HepG2 (cell line): ENCODE data around the gene GALNT10. TPM values are rescaled to one million over a fixed set of nuclear protein-coding genes. Genes with fewer than 3 reads are reported as not detected.
A peak's percentile ranks its signal among the peaks of the same experiment; 100 is the strongest.

ENCODE experiments used
- DMAP1 ChIP-seq: IDR thresholded peaks from 2 replicates; pipeline ENCODE4 v1.6.1; 2016
- ETV5 ChIP-seq: IDR thresholded peaks from 2 replicates; pipeline ENCODE4 v1.6.1; 2018; ENCODE audit warnings: missing biosample characterization, missing genetic modification reagents, inconsistent platforms, borderline replicate concordance
- GATAD1 ChIP-seq: IDR thresholded peaks from 2 replicates; pipeline ENCODE4 v1.6.1; 2016; ENCODE audit warnings: missing genetic modification reagents, missing compliant biosample characterization
- GLI4 ChIP-seq: sonication (generic); formaldehyde crosslinking; IDR thresholded peaks from 2 replicates; pipeline ENCODE4 v1.5.1; 2020; ENCODE audit warnings: missing genetic modification reagents, mild to moderate bottlenecking, moderate library complexity, borderline replicate concordance
- IRF2 ChIP-seq: IDR thresholded peaks from 2 replicates; pipeline ENCODE4 v1.6.1; 2018; ENCODE audit warnings: missing genetic modification reagents, missing compliant biosample characterization
- IRX3 ChIP-seq: sonication (generic); formaldehyde crosslinking; IDR thresholded peaks from 2 replicates; pipeline ENCODE4 v1.8.1; 2023; ENCODE audit warnings: mild to moderate bottlenecking, low read depth, missing genetic modification reagents, borderline replicate concordance
- KAT7 ChIP-seq: IDR thresholded peaks from 2 replicates; pipeline ENCODE4 v1.6.1; 2018; ENCODE audit warnings: borderline replicate concordance, missing compliant biosample characterization
- KDM2A ChIP-seq: sonication (generic); formaldehyde crosslinking; IDR thresholded peaks from 2 replicates; pipeline ENCODE4 v1.4.0; 2020; ENCODE audit warnings: low read depth, missing genetic modification reagents, borderline replicate concordance
- NFRKB ChIP-seq: fragments of 450-650 bp; IDR thresholded peaks from 2 replicates; pipeline ENCODE4 v1.6.1; 2017
- NFYB ChIP-seq: sonication (generic); formaldehyde crosslinking; IDR thresholded peaks from 2 replicates; pipeline ENCODE4 v1.4.0; 2020; ENCODE audit warnings: missing genetic modification reagents
- PAF1 ChIP-seq: IDR thresholded peaks from 2 replicates; pipeline ENCODE4 v1.6.1; 2016; ENCODE audit warnings: missing genetic modification reagents, missing compliant biosample characterization
- RFXANK ChIP-seq: IDR thresholded peaks from 2 replicates; pipeline ENCODE4 v1.6.1; 2016
- SCMH1 ChIP-seq: sonication (generic); formaldehyde crosslinking; IDR thresholded peaks from 2 replicates; pipeline ENCODE4 v1.9.0; 2021; ENCODE audit warnings: missing genetic modification reagents, mild to moderate bottlenecking, borderline replicate concordance
- SIN3B ChIP-seq: fragments of 150-350 bp; IDR thresholded peaks from 2 replicates; pipeline ENCODE4 v1.6.1; 2014; ENCODE audit warnings: low read length
- TOPORS ChIP-seq: sonication (generic); formaldehyde crosslinking; IDR thresholded peaks from 2 replicates; pipeline ENCODE4 v1.8.0; 2023; ENCODE audit warnings: mild to moderate bottlenecking, missing genetic modification reagents
- ZFP82 ChIP-seq: sonication (generic); formaldehyde crosslinking; IDR thresholded peaks from 2 replicates; pipeline ENCODE4 v1.5.1; 2020; ENCODE audit warnings: mild to moderate bottlenecking, missing genetic modification reagents, borderline replicate concordance
- ZNF232 ChIP-seq: sonication (generic); formaldehyde crosslinking; IDR thresholded peaks from 2 replicates; pipeline ENCODE4 v1.4.0; 2020; ENCODE audit warnings: missing genetic modification reagents, borderline replicate concordance
- ZNF33B ChIP-seq: sonication (generic); formaldehyde crosslinking; IDR thresholded peaks from 2 replicates; pipeline ENCODE4 v1.5.1; 2020; ENCODE audit warnings: mild to moderate bottlenecking, missing genetic modification reagents
- ZNF572 ChIP-seq: sonication (generic); formaldehyde crosslinking; IDR thresholded peaks from 2 replicates; pipeline ENCODE4 v1.5.1; 2020; ENCODE audit warnings: mild to moderate bottlenecking, missing genetic modification reagents
- ZSCAN29 ChIP-seq: sonication (generic); formaldehyde crosslinking; conservative IDR thresholded peaks from 2 replicates; pipeline ENCODE4 v1.4.0; 2020; ENCODE audit warnings: mild to moderate bottlenecking, missing genetic modification reagents
- ZSCAN30 ChIP-seq: sonication (generic); formaldehyde crosslinking; IDR thresholded peaks from 2 replicates; pipeline ENCODE4 v1.5.0; 2020; ENCODE audit warnings: mild to moderate bottlenecking, missing genetic modification reagents
- polyA plus RNA-seq, 8 experiments: library from polyadenylated mRNA; depleted of rRNA in 3 of 8; stranded (reverse) in 7 of 8; unstranded in 1 of 8; fragments of >200 nt; fragmentation: Illumina TruSeq in 4 of 8; extraction: Trizol in 4 of 8; gene quantifications; 2 replicates each; pipeline versions ENCODE4 v1.2.1 to v1.2.3, GENCODE V29; 2011 to 2016; ENCODE audit warnings: low read depth in 4 of 8, missing spikeins in 1 of 8, mixed read lengths in 1 of 8; ENCODE audit not compliant: insufficient read depth in 1 of 8
- total RNA-seq, 5 experiments: library from RNA; depleted of rRNA; stranded (reverse); fragments of >200 nt; fragmentation: Illumina TruSeq; extraction: Trizol; gene quantifications; 2 replicates each; pipeline ENCODE4 v1.2.3, GENCODE V29; 2016; ENCODE audit warnings: low read depth in 1 of 5
- TF ChIP-seq, protein P1 (sequence below): sonication (generic); formaldehyde crosslinking; IDR thresholded peaks from 2 replicates; pipeline ENCODE4 v1.5.0; 2020; ENCODE audit warnings: missing genetic modification reagents
- TF ChIP-seq, protein P2 (sequence below): sonication (generic); formaldehyde crosslinking; IDR thresholded peaks from 2 replicates; pipeline ENCODE4 v1.4.0; 2020; ENCODE audit warnings: missing genetic modification reagents
- TF ChIP-seq, protein P3 (sequence below): sonication (generic); formaldehyde crosslinking; IDR thresholded peaks from 2 replicates; pipeline ENCODE4 v1.4.0; 2020; ENCODE audit warnings: missing genetic modification reagents
- TF ChIP-seq, protein P4 (sequence below): sonication (generic); formaldehyde crosslinking; IDR thresholded peaks from 2 replicates; pipeline ENCODE4 v1.4.0; 2020; ENCODE audit warnings: missing genetic modification reagents
- TF ChIP-seq, protein P5 (sequence below): sonication (generic); formaldehyde crosslinking; IDR thresholded peaks from 2 replicates; pipeline ENCODE4 v1.4.0; 2020; ENCODE audit warnings: low read depth, mild to moderate bottlenecking, missing genetic modification reagents

Gene GALNT10
- total and polyA plus RNA-seq, 2 of the 13 experiments (the other 11 are each of a cell fraction or from before 2014, with no cell fraction given): 8.1 to 11.2 TPM

DNA sequence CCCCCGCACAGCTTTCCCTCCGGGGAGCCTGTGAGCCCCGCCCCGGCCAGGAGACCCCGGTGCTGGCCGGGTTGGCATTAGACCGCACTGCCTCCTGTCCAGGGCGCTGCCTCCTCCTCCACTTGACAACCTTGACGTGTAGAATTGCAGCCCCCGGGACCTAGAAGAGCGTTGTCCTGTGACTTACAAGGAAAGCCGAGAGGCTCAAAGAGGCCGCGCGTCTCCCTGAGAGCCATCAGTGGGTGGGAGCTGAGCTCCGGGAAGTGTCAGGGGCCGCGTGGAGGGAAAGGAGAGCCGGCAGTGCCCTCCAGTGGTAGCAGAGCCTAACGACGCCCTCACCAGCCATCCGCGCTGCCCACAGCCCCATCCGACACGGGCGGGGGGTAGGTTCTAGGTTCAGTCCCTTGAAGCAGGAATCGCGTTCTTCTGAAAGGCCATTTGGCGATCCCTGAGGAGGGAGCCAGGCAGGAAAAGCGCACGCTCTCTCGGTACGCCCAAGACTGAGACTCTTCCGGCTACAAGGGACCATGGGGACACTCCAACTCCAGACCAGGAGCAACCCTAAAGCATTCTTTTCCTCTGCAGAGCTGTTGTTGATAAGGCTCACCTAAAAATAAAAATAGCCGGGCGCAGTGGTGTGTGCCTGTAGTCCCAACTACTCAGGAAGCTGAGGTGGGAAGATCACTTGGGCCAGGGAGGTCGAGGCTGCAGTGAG is 214.7 kb downstream of the GALNT10 start (continued):
- TF ChIP-seq ZNF572 (CRISPR knock-in tag) (no peak), PAF1 (CRISPR knock-in tag) (no peak), DMAP1 (CRISPR knock-in tag) (no peak), ZSCAN29 (CRISPR knock-in tag) (no peak), SIN3B (no peak), SCMH1 (CRISPR knock-in tag) (no peak), ZNF33B (no peak), ZSCAN30 (no peak), IRF2 (peak; percentile 65; the same call in 1 of the 2 replicates), GLI4 (CRISPR knock-in tag) (no peak), ETV5 (CRISPR knock-in tag) (no peak), KDM2A (CRISPR knock-in tag) (peak; percentile 77; the same call in 1 of the 2 replicates), TOPORS (CRISPR knock-in tag) (no peak), KAT7 (no peak), GATAD1 (CRISPR knock-in tag) (no peak), IRX3 (CRISPR knock-in tag) (no peak), NFYB (CRISPR knock-in tag) (no peak), NFRKB (no peak), ZFP82 (CRISPR knock-in tag) (no peak), ZNF232 (CRISPR knock-in tag) (no peak), RFXANK (CRISPR knock-in tag) (no peak)
- TF ChIP-seq, protein P1, sequence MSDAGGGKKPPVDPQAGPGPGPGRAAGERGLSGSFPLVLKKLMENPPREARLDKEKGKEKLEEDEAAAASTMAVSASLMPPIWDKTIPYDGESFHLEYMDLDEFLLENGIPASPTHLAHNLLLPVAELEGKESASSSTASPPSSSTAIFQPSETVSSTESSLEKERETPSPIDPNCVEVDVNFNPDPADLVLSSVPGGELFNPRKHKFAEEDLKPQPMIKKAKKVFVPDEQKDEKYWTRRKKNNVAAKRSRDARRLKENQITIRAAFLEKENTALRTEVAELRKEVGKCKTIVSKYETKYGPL (CRISPR knock-in tag): no peak
- TF ChIP-seq, protein P2, sequence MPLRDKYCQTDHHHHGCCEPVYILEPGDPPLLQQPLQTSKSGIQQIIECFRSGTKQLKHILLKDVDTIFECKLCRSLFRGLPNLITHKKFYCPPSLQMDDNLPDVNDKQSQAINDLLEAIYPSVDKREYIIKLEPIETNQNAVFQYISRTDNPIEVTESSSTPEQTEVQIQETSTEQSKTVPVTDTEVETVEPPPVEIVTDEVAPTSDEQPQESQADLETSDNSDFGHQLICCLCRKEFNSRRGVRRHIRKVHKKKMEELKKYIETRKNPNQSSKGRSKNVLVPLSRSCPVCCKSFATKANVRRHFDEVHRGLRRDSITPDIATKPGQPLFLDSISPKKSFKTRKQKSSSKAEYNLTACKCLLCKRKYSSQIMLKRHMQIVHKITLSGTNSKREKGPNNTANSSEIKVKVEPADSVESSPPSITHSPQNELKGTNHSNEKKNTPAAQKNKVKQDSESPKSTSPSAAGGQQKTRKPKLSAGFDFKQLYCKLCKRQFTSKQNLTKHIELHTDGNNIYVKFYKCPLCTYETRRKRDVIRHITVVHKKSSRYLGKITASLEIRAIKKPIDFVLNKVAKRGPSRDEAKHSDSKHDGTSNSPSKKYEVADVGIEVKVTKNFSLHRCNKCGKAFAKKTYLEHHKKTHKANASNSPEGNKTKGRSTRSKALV (CRISPR knock-in tag): no peak
- TF ChIP-seq, protein P3, sequence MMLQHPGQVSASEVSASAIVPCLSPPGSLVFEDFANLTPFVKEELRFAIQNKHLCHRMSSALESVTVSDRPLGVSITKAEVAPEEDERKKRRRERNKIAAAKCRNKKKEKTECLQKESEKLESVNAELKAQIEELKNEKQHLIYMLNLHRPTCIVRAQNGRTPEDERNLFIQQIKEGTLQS (CRISPR knock-in tag): no peak
- TF ChIP-seq, protein P4, sequence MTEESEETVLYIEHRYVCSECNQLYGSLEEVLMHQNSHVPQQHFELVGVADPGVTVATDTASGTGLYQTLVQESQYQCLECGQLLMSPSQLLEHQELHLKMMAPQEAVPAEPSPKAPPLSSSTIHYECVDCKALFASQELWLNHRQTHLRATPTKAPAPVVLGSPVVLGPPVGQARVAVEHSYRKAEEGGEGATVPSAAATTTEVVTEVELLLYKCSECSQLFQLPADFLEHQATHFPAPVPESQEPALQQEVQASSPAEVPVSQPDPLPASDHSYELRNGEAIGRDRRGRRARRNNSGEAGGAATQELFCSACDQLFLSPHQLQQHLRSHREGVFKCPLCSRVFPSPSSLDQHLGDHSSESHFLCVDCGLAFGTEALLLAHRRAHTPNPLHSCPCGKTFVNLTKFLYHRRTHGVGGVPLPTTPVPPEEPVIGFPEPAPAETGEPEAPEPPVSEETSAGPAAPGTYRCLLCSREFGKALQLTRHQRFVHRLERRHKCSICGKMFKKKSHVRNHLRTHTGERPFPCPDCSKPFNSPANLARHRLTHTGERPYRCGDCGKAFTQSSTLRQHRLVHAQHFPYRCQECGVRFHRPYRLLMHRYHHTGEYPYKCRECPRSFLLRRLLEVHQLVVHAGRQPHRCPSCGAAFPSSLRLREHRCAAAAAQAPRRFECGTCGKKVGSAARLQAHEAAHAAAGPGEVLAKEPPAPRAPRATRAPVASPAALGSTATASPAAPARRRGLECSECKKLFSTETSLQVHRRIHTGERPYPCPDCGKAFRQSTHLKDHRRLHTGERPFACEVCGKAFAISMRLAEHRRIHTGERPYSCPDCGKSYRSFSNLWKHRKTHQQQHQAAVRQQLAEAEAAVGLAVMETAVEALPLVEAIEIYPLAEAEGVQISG (CRISPR knock-in tag): 0 out of 2 replicates have a peak, but pooled peaks have one; percentile 60
- TF ChIP-seq, protein P5, sequence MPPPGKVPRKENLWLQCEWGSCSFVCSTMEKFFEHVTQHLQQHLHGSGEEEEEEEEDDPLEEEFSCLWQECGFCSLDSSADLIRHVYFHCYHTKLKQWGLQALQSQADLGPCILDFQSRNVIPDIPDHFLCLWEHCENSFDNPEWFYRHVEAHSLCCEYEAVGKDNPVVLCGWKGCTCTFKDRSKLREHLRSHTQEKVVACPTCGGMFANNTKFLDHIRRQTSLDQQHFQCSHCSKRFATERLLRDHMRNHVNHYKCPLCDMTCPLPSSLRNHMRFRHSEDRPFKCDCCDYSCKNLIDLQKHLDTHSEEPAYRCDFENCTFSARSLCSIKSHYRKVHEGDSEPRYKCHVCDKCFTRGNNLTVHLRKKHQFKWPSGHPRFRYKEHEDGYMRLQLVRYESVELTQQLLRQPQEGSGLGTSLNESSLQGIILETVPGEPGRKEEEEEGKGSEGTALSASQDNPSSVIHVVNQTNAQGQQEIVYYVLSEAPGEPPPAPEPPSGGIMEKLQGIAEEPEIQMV: no peak
